ENCODE data around the gene ZNF608. TPM values are rescaled to one million over a fixed set of nuclear protein-coding genes. Genes with fewer than 3 reads are reported as not detected.
A peak's percentile ranks its signal among the peaks of the same experiment; 100 is the strongest.

ZNF608 gene
- total RNA-seq, 1 donor from 2014 or later, result 22.0 TPM

- no peaks in the 10 kb centered on the region for H3K9me3 Mint-ChIP-seq
- intact Hi-C loops (cut with micrococcal nuclease), result no loop called here
- no peak for TF ChIP-seq CTCF (IDR thresholded peaks at IDR 0.05)
- ChIA-PET CTCF (no interaction called here), POLR2A (no interaction called here)
- H3K27me3 Mint-ChIP-seq, result no peaks in the 10 kb centered on the region
- H3K4me1 Mint-ChIP-seq, result no peaks in the 10 kb centered on the region
- no peak overlapping the region for H3K4me3 Mint-ChIP-seq
- no peaks in the 10 kb centered on the region for H3K36me3 Mint-ChIP-seq (ENCODE audit: low read depth)
- DNase-seq (no peak), ATAC-seq (ENCODE audit: low read depth) (no peak)
- H3K27ac Mint-ChIP-seq, result no peak overlapping the region
Observed at GRCh38 chr5:124789104-124789605, 42.7 kb upstream of the ZNF608 start.

GRCh38 chr5:124783794-124784193 lies 37.4 kb upstream of the ZNF608 start:
- no peak overlapping the region for H3K4me3 Mint-ChIP-seq
- H3K9me3 Mint-ChIP-seq, result peaks cover 5% of the 10 kb centered on the region
- TF ChIP-seq CTCF (IDR thresholded peaks at IDR 0.05), result no peak
- intact Hi-C loops (cut with micrococcal nuclease), result no loop called here
- DNase-seq (no peak), ATAC-seq (ENCODE audit: low read depth) (no peak)
- no peaks in the 10 kb centered on the region for H3K36me3 Mint-ChIP-seq (ENCODE audit: low read depth)
- H3K4me1 Mint-ChIP-seq, result peaks cover 7% of the 10 kb centered on the region
- no peaks in the 10 kb centered on the region for H3K27me3 Mint-ChIP-seq
- peak overlapping the region; percentile 2 for H3K27ac Mint-ChIP-seq
- POLR2A ChIA-PET, result interaction anchor here (1.1 to 1.5 kb wide), 2 partner anchors 10 to 35 kb away, joined by 3 to 7 read pairs; no protein-coding TSS in a partner anchor
- CTCF ChIA-PET, result interaction anchor here (0.7 kb wide), 1 partner anchor 11 kb away, joined by 3 read pairs; no protein-coding TSS in a partner anchor

GRCh38 chr5:124783285-124783684 lies 36.8 kb upstream of the ZNF608 start:
- ChIA-PET POLR2A (interaction anchor here (1.1 to 1.5 kb wide), 2 partner anchors 9 to 34 kb away, joined by 3 to 7 read pairs; no protein-coding TSS in a partner anchor), CTCF (no interaction called here)
- peak overlapping the region; percentile 2 for H3K27ac Mint-ChIP-seq
- no peak overlapping the region for H3K4me3 Mint-ChIP-seq
- ATAC-seq (ENCODE audit: low read depth) (peak; percentile 80), DNase-seq (no peak)
- no peaks in the 10 kb centered on the region for H3K36me3 Mint-ChIP-seq (ENCODE audit: low read depth)
- peaks cover 5% of the 10 kb centered on the region for H3K9me3 Mint-ChIP-seq
- intact Hi-C loops (cut with micrococcal nuclease), result no loop called here
- no peaks in the 10 kb centered on the region for H3K27me3 Mint-ChIP-seq
- H3K4me1 Mint-ChIP-seq, result peaks cover 7% of the 10 kb centered on the region
- no peak for TF ChIP-seq CTCF (IDR thresholded peaks at IDR 0.05)

GRCh38 chr5:124782262-124782661 lies 35.8 kb upstream of the ZNF608 start:
- no peaks in the 10 kb centered on the region for H3K36me3 Mint-ChIP-seq (ENCODE audit: low read depth)
- DNase-seq, result no peak
- no peaks in the 10 kb centered on the region for H3K27me3 Mint-ChIP-seq
- intact Hi-C loops (cut with micrococcal nuclease), result no loop called here
- H3K4me1 Mint-ChIP-seq, result peaks cover 7% of the 10 kb centered on the region
- no peak for ATAC-seq (ENCODE audit: low read depth)
- peaks cover 5% of the 10 kb centered on the region for H3K9me3 Mint-ChIP-seq
- POLR2A ChIA-PET, result no interaction called here
- CTCF ChIA-PET, result no interaction called here
- no peak overlapping the region for H3K27ac Mint-ChIP-seq
- H3K4me3 Mint-ChIP-seq, result no peak overlapping the region
- no peak for TF ChIP-seq CTCF (IDR thresholded peaks at IDR 0.05)

- Mint-ChIP-seq H3K27me3 (no peaks in the 10 kb centered on the region), H3K9me3 (peaks cover 5% of the 10 kb centered on the region), H3K4me1 (peaks cover 7% of the 10 kb centered on the region), H3K36me3 (ENCODE audit: low read depth) (no peaks in the 10 kb centered on the region), H3K27ac (no peak overlapping the region), H3K4me3 (no peak overlapping the region)
- TF ChIP-seq CTCF (IDR thresholded peaks at IDR 0.05), result no peak
- CTCF ChIA-PET, result no interaction called here
- POLR2A ChIA-PET, result interaction anchor here (1.5 kb wide), 1 partner anchor 32 kb away, joined by 4 read pairs; no protein-coding TSS in a partner anchor
- intact Hi-C loops (cut with micrococcal nuclease), result no loop called here
- DNase-seq (no peak), ATAC-seq (ENCODE audit: low read depth) (no peak)
Observed at GRCh38 chr5:124780011-124780410, 33.6 kb upstream of the ZNF608 start.
